ENCODE results near the gene ATF7IP2.
A peak's percentile ranks its signal among the peaks of the same experiment; 100 is the strongest.
"Not testable (repeated sequence)": the region's sequence is repeated elsewhere in the genome, so short reads cannot be mapped to it uniquely, and the experiment has no call there.

ATF7IP2 gene

GRCh38 chr16:10505286-10505685 is 119.4 kb downstream of the ATF7IP2 start:
- DNase-seq (ENCODE audit: insufficient read length, low spot score); FAIRE-seq: not testable (repeated sequence)

- DNase-seq (ENCODE audit: insufficient read length, low spot score), result peak; percentile 50
- peak; percentile 92 for FAIRE-seq
Observed at GRCh38 chr16:10509534-10510025, 123.7 kb downstream of the ATF7IP2 start.

- DNase-seq (ENCODE audit: insufficient read length, low spot score) (no peak), FAIRE-seq (no peak)
Observed at GRCh38 chr16:10510279-10510678, 124.4 kb downstream of the ATF7IP2 start.

- FAIRE-seq (no peak), DNase-seq (ENCODE audit: insufficient read length, low spot score) (no peak)
Observed at GRCh38 chr16:10511829-10512228, 126.0 kb downstream of the ATF7IP2 start.

GRCh38 chr16:10514369-10515055 is 128.7 kb downstream of the ATF7IP2 start:
- DNase-seq (ENCODE audit: insufficient read length, low spot score), result peak; percentile 50

GRCh38 chr16:10517868-10518267 is 132.0 kb downstream of the ATF7IP2 start:
- no peak for DNase-seq (ENCODE audit: insufficient read length, low spot score)
- no peak for FAIRE-seq

More at GRCh38 chr16:10514369-10515055, 128.7 kb downstream of the ATF7IP2 start:
- peak; percentile 76 for FAIRE-seq

- DNase-seq (ENCODE audit: insufficient read length, low spot score), result no peak
- FAIRE-seq, result no peak
Observed at GRCh38 chr16:10518479-10519041, 132.7 kb downstream of the ATF7IP2 start.

GRCh38 chr16:10519297-10519696 is 133.4 kb downstream of the ATF7IP2 start:
- DNase-seq (ENCODE audit: insufficient read length, low spot score) (no peak), FAIRE-seq (no peak)

- FAIRE-seq, result no peak
- no peak for DNase-seq (ENCODE audit: insufficient read length, low spot score)
Observed at GRCh38 chr16:10519929-10520868, 134.3 kb downstream of the ATF7IP2 start.

- FAIRE-seq (no peak), DNase-seq (ENCODE audit: insufficient read length, low spot score) (no peak)
Observed at GRCh38 chr16:10520869-10521578, 135.2 kb downstream of the ATF7IP2 start.

- DNase-seq (ENCODE audit: insufficient read length, low spot score) (peak; percentile 39), FAIRE-seq (peak; percentile 81)
Observed at GRCh38 chr16:10521681-10522274, 135.9 kb downstream of the ATF7IP2 start.

- FAIRE-seq, result no peak
Observed at GRCh38 chr16:10522966-10523365, 137.1 kb downstream of the ATF7IP2 start.

GRCh38 chr16:10525214-10525825 is 139.5 kb downstream of the ATF7IP2 start:
- DNase-seq (ENCODE audit: insufficient read length, low spot score) (no peak), FAIRE-seq (no peak)

More at GRCh38 chr16:10522966-10523365, 137.1 kb downstream of the ATF7IP2 start:
- no peak for DNase-seq (ENCODE audit: insufficient read length, low spot score)

- FAIRE-seq (no peak), DNase-seq (ENCODE audit: insufficient read length, low spot score) (no peak)
Observed at GRCh38 chr16:10526962-10527361, 141.1 kb downstream of the ATF7IP2 start.

GRCh38 chr16:10528635-10529034 is 142.8 kb downstream of the ATF7IP2 start:
- FAIRE-seq, result no peak
- DNase-seq (ENCODE audit: insufficient read length, low spot score), result no peak

- DNase-seq (ENCODE audit: insufficient read length, low spot score) (no peak), FAIRE-seq (no peak)
Observed at GRCh38 chr16:10529895-10530669, 144.2 kb downstream of the ATF7IP2 start.

- no peak for DNase-seq (ENCODE audit: insufficient read length, low spot score)
- FAIRE-seq, result no peak
Observed at GRCh38 chr16:10530685-10531084, 144.8 kb downstream of the ATF7IP2 start.

GRCh38 chr16:10531582-10531981 is 145.7 kb downstream of the ATF7IP2 start:
- no peak for DNase-seq (ENCODE audit: insufficient read length, low spot score)
- no peak for FAIRE-seq
